CD14-positive monocyte (primary cell): ENCODE measurements around the gene PAX9. TPM values are rescaled to one million over a fixed set of nuclear protein-coding genes. Genes with fewer than 3 reads are reported as not detected.
A peak's percentile ranks its signal among the peaks of the same experiment; 100 is the strongest.

Source experiments
- DNase-seq, 3 donors: peaks; one replicate each; pipeline ENCODE4 v3.0.0-alpha.2; 2011 to 2022
- H2AFZ ChIP-seq: 2 replicates; pipeline ENCODE4 v1.6.0; 2012; ENCODE audit warnings: mild to moderate bottlenecking, low read depth, low read length, inconsistent platforms; ENCODE audit not compliant: insufficient read depth, poor library complexity, severe bottlenecking
- H3K27ac ChIP-seq, 2 donors: 1 replicate in 1 of 2; 2 replicates in 1 of 2; pipeline ENCODE4 v1.5.1; 2012 to 2013; ENCODE audit warnings: low read length in 2 of 2, control low read depth in 1 of 2, inconsistent platforms in 1 of 2, low read depth in 1 of 2, mild to moderate bottlenecking in 1 of 2
- H3K27me3 ChIP-seq, 2 donors: one replicate each; pipeline versions ENCODE4 v1.6.0 to v1.6.1; 2011 to 2013; ENCODE audit warnings: low read length in 2 of 2; ENCODE audit not compliant: control insufficient read depth in 2 of 2, insufficient read depth in 2 of 2
- H3K36me3 ChIP-seq, 2 donors: replicated peaks in 1 of 2; 1 replicate in 1 of 2; 2 replicates in 1 of 2; pipeline versions ENCODE4 v1.5.1 to v1.6.1; 2012 to 2013; ENCODE audit warnings: low read length in 2 of 2, control low read depth in 1 of 2, inconsistent platforms in 1 of 2, mild to moderate bottlenecking in 1 of 2; ENCODE audit not compliant: insufficient read depth in 2 of 2, control insufficient read depth in 1 of 2
- H3K4me1 ChIP-seq, 2 donors: 1 replicate in 1 of 2; 2 replicates in 1 of 2; pipeline versions ENCODE4 v1.5.1 to v1.6.1; 2012 to 2013; ENCODE audit warnings: low read length in 2 of 2, control low read depth in 1 of 2, inconsistent platforms in 1 of 2, mild to moderate bottlenecking in 1 of 2, moderate library complexity in 1 of 2; ENCODE audit not compliant: insufficient read depth in 2 of 2, control insufficient read depth in 1 of 2
- H3K4me2 ChIP-seq: replicated peaks from 2 replicates; pipeline ENCODE3; 2012; ENCODE audit warnings: low read length, moderate library complexity, mild to moderate bottlenecking; ENCODE audit not compliant: poor library complexity, severe bottlenecking; ENCODE audit errors: extremely low read depth
- H3K4me3 ChIP-seq, 3 experiments: fragments of 200-600 bp in 1 of 3; sonication (generic) in 1 of 3; replicated peaks in 1 of 3; 1 replicate in 2 of 3; 2 replicates in 1 of 3; pipeline ENCODE4 v1.5.1; 2011 to 2013; ENCODE audit warnings: low read length in 3 of 3, mild to moderate bottlenecking in 3 of 3, control low read depth in 2 of 3, low read depth in 2 of 3, inconsistent platforms in 1 of 3, moderate library complexity in 1 of 3
- H3K79me2 ChIP-seq: 2 replicates; pipeline ENCODE4 v1.6.0; 2012; ENCODE audit warnings: mild to moderate bottlenecking, control low read depth, inconsistent platforms, low read length, moderate library complexity; ENCODE audit not compliant: insufficient read depth
- H3K9ac ChIP-seq: 2 replicates; pipeline ENCODE4 v1.6.0; 2017; ENCODE audit warnings: low read length, mild to moderate bottlenecking; ENCODE audit not compliant: insufficient read depth, poor library complexity, severe bottlenecking
- H3K9me3 ChIP-seq, 2 donors: replicated peaks in 1 of 2; 1 replicate in 1 of 2; 2 replicates in 1 of 2; pipeline versions ENCODE4 v1.5.1 to v1.6.1; 2012 to 2013; ENCODE audit warnings: low read length in 2 of 2, control low read depth in 1 of 2; ENCODE audit not compliant: control insufficient read depth in 1 of 2, insufficient read depth in 1 of 2
- H4K20me1 ChIP-seq: 2 replicates; pipeline ENCODE4 v1.6.0; 2012; ENCODE audit warnings: mild to moderate bottlenecking, low read length, control low read depth, moderate library complexity; ENCODE audit not compliant: insufficient read depth
- H3K27ac Mint-ChIP-seq, 7 donors: one replicate each; pipeline ENCODE4 v1.8.0; 2020; ENCODE audit warnings: mild to moderate bottlenecking in 7 of 7, mixed read lengths in 7 of 7, moderate library complexity in 6 of 7, inconsistent platforms in 2 of 7
- H3K27me3 Mint-ChIP-seq, 3 donors: one replicate each; pipeline ENCODE4 v1.8.0; 2021 to 2022; ENCODE audit warnings: low read depth in 3 of 3, mild to moderate bottlenecking in 3 of 3, mixed read lengths in 3 of 3, moderate library complexity in 3 of 3, inconsistent platforms in 1 of 3
- H3K36me3 Mint-ChIP-seq, 2 donors: one replicate each; pipeline ENCODE4 v1.8.0; 2020; ENCODE audit warnings: mixed read lengths in 2 of 2, inconsistent platforms in 1 of 2, mild to moderate bottlenecking in 1 of 2
- H3K4me1 Mint-ChIP-seq: one replicate; pipeline ENCODE4 v1.8.0; 2020; ENCODE audit warnings: mild to moderate bottlenecking, mixed read lengths
- H3K4me3 Mint-ChIP-seq, 2 donors: one replicate each; pipeline ENCODE4 v1.8.0; 2020; ENCODE audit warnings: mild to moderate bottlenecking in 2 of 2, mixed read lengths in 2 of 2, moderate library complexity in 1 of 2
- H3K9me3 Mint-ChIP-seq, 7 donors: one replicate each; pipeline ENCODE4 v1.8.0; 2020 to 2022; ENCODE audit warnings: mixed read lengths in 7 of 7, mild to moderate bottlenecking in 6 of 7, moderate library complexity in 6 of 7, inconsistent platforms in 2 of 7
- WGBS: methylation state at CpG from one replicate; pipeline ENCODE4 v1.1.5; 2013; ENCODE audit warnings: missing lambda C conversion rate; ENCODE audit not compliant: insufficient coverage; 5-methylcytosine and 5-hydroxymethylcytosine counted together
- intact Hi-C, 2 donors: fragments of 100-400 bp; cut with micrococcal nuclease; formaldehyde crosslinking; loops; one replicate each; pipeline versions ENCODE4 v1.15.0 to v1.15.1; 2023
- polyA plus RNA-seq, 3 donors: library from polyadenylated mRNA; depleted of rRNA in 1 of 3; unstranded in 2 of 3; stranded (reverse) in 1 of 3; fragments of 300-500 nt in 2 of 3; fragments of >200 nt in 1 of 3; fragmentation: Illumina TruSeq in 2 of 3; gene quantifications; 1 replicate in 2 of 3; 2 replicates in 1 of 3; pipeline ENCODE4 v1.2.3, GENCODE V29; 2012 to 2021
- TF ChIP-seq, protein P1 (sequence below): fragments of 200-600 bp; IDR thresholded peaks from one replicate; pipeline ENCODE4 v1.8.0; 2022; ENCODE audit warnings: antibody characterized with exemption, mild to moderate bottlenecking

The PAX9 gene
- polyA plus RNA-seq, 3 donors = not detected

DNA sequence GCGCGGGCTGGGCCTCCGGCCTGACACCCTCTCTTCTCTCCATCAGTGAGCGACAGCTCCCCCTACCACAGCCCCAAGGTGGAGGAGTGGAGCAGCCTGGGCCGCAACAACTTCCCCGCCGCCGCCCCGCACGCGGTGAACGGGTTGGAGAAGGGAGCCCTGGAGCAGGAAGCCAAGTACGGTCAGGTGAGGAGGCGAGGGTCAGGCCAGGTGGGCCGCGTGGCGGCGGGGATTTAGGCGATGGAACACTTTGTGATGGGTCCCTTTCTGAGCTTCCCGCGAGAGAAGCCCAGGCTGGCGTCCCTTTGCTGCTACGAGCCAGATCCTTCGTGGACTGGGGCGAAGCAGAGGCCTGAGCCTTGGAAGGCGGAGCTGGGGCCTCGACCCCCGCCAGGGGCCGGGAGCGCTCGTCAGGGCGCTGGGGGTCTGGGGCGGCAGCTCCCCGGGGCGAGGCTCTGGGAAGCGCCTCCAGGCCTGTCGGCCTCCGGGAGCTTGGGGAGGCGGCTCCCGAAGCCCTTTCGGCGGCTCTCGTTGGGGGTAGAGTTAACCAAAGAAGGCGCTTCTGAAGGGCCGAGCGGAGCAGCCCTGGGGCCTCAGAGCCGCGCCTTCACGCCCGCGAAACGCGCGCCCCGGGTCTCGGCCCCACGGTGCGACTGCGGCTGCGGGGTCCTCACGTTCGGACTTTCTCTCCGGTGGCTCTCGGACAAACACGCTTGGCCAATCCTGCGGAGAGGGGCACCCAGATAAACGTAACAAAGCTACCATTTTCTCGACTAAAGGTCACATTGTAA, 5.0 kb downstream of the PAX9 start:
- intact Hi-C loops = no loop called here
- Histone ChIP-seq H3K27ac (no peak overlapping the region), H2AFZ (no peak overlapping the region), H3K4me2 (no peak overlapping the region), H3K9me3 (peaks cover 28 to 62% of the 10 kb centered on the region in 2 donors), H3K36me3 (no peaks in the 10 kb centered on the region), H3K9ac (no peak overlapping the region), H3K4me3 (peak overlapping the region in 1 of 3 experiments; percentile 29), H4K20me1 (no peaks in the 10 kb centered on the region), H3K79me2 (no peaks in the 10 kb centered on the region), H3K4me1 (peaks cover 7 to 9% of the 10 kb centered on the region in 2 donors), H3K27me3 (peaks cover 72 to 93% of the 10 kb centered on the region in 2 donors)
- peaks cover 20 to 63% (median 52%) of the 10 kb centered on the region in 7 donors for H3K9me3 Mint-ChIP-seq
- no peak for DNase-seq
- peak overlapping the region; percentile 37 to 82 for H3K4me3 Mint-ChIP-seq
- H3K4me1 Mint-ChIP-seq = peaks cover 21% of the 10 kb centered on the region
- WGBS = 5% methylated on average over 66 of the region's 68 CpGs
- no peak overlapping the region for H3K27ac Mint-ChIP-seq
- TF ChIP-seq, protein P1, sequence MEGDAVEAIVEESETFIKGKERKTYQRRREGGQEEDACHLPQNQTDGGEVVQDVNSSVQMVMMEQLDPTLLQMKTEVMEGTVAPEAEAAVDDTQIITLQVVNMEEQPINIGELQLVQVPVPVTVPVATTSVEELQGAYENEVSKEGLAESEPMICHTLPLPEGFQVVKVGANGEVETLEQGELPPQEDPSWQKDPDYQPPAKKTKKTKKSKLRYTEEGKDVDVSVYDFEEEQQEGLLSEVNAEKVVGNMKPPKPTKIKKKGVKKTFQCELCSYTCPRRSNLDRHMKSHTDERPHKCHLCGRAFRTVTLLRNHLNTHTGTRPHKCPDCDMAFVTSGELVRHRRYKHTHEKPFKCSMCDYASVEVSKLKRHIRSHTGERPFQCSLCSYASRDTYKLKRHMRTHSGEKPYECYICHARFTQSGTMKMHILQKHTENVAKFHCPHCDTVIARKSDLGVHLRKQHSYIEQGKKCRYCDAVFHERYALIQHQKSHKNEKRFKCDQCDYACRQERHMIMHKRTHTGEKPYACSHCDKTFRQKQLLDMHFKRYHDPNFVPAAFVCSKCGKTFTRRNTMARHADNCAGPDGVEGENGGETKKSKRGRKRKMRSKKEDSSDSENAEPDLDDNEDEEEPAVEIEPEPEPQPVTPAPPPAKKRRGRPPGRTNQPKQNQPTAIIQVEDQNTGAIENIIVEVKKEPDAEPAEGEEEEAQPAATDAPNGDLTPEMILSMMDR = no peak
- peaks cover 12 to 17% of the 10 kb centered on the region in 2 donors for H3K36me3 Mint-ChIP-seq
- peaks cover 64 to 71% (median 71%) of the 10 kb centered on the region in 3 donors for H3K27me3 Mint-ChIP-seq

- H3K27me3 ChIP-seq = peaks cover 65 to 90% of the 10 kb centered on the region in 2 donors
- no peak overlapping the region for H3K27ac Mint-ChIP-seq
- H3K9ac ChIP-seq = no peak overlapping the region
- H3K4me1 ChIP-seq = peaks cover 5 to 7% of the 10 kb centered on the region in 2 donors
- intact Hi-C loops = no loop called here
- no CpG with 5 or more reads among the region's 4 CpGs for WGBS
- no peaks in the 10 kb centered on the region for H4K20me1 ChIP-seq
- DNase-seq = no peak
- no peaks in the 10 kb centered on the region for H3K36me3 ChIP-seq
- no peak overlapping the region for H2AFZ ChIP-seq
- no peak overlapping the region for H3K27ac ChIP-seq
- peaks cover 11% of the 10 kb centered on the region for H3K4me1 Mint-ChIP-seq
- H3K4me2 ChIP-seq = peak overlapping the region; percentile 11
- TF ChIP-seq, protein P1 = no peak
- H3K79me2 ChIP-seq = no peaks in the 10 kb centered on the region
- peak overlapping the region in 1 of 2 donors; percentile 82 for H3K4me3 Mint-ChIP-seq
- H3K4me3 ChIP-seq = peak overlapping the region in 1 of 3 experiments; percentile 29
- peaks cover 53 to 62% (median 60%) of the 10 kb centered on the region in 3 donors for H3K27me3 Mint-ChIP-seq
- peaks cover 6 to 12% of the 10 kb centered on the region in 2 donors for H3K36me3 Mint-ChIP-seq
- peaks cover 12 to 52% (median 41%) of the 10 kb centered on the region in 7 donors for H3K9me3 Mint-ChIP-seq
- peaks cover 22 to 53% of the 10 kb centered on the region in 2 donors for H3K9me3 ChIP-seq
These were observed 6.0 kb downstream of the PAX9 start for GRCh38 chr14:36667679-36668078.
